IPS DF 19.7 (cell line): Measurements from ENCODE around the gene MAK.
"Not testable (repeated sequence)": the region's sequence is repeated elsewhere in the genome, so short reads cannot be mapped to it uniquely, and the experiment has no call there.

Source experiments
- DNase-seq: peaks from one replicate; pipeline ENCODE4 v3.0.0-alpha.2; 2013; ENCODE audit warnings: low read depth, low spot score

MAK gene

DNA sequence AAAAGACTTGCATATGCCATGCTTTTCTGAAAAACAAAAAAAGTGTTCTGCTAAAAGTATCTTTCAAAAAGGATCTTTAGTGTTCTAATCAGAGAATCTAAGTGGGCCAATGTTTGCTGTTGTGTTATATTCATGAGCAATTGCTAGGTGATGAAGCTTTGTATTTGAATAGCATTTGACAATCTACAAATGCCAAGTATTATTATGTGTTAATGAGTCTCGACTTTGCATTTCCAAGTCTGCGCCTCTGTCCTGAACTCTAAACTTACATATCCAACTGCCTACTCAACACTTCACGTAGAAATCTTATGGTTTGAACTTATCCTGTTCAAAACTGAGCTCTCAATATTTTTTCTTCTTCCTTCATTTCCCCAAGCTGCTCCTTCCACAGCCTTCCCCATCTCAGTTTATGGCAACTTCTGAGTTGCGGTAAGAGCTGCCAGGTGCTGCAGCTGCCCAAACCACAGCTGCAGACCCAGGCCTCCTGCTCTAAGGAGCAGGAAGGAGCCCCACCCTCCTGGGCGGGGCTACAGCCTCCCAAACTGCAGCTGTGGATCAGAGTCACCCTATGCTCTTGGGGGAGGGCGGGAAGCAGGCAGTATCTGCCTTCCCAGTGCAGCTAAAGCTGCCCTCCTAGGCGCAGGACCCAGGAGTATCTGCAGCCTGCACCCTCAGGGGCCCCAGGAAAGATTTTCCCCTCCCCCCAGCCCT is 16.7 kb upstream of the MAK start:
- DNase-seq: no peak

DNA sequence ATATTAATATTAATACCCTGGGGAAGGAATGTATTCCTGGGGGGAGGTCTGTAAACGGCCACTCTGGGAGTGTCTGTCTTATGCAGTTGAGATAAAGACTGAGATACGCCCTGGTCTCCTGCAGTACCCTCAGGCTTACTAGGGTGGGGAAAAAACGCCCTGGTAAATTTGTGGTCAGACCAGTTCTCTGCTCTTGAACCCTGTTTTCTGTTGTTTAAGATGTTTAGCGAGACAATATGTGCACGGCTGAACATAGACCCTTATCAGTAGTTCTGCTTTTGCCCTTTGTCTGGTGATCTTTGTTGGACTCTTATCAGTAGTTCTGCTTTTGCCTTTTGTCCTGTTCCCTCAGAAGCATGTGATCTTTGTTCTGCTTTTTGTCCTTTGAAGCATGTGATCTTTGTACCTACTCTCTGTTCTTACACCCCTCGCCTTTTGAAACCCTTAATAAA is 15.5 kb upstream of the MAK start:
- DNase-seq: not testable (repeated sequence)

DNA sequence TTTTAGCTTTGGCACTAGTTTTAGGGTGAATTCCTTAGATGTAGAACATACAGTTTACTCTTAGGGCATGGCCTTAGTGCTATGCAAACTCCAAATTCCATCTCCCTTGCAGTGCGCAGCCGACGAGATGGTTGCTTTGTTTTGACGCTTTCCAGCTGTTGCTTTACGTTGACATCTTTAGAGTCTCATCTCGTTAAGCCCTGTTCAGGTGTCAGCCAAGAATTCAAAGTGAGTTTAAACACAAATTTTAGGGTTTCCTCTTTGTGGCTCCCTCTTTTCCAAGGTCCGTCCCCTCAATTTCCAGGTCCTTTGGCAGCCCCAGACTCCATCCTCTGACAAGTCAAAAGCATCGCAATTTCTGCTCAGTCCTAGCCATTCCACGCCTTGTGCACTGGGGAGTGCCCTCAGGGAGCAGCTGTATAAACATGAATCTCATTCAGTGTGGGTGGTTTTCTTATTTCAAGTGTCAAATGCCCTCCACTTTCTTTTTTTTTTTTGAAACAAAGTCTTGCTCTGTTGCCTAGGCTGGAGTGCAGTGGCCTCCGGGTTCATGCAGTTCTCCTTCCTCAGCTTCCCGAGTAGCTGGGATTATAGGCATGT is 14.1 kb upstream of the MAK start:
- no peak for DNase-seq

DNA sequence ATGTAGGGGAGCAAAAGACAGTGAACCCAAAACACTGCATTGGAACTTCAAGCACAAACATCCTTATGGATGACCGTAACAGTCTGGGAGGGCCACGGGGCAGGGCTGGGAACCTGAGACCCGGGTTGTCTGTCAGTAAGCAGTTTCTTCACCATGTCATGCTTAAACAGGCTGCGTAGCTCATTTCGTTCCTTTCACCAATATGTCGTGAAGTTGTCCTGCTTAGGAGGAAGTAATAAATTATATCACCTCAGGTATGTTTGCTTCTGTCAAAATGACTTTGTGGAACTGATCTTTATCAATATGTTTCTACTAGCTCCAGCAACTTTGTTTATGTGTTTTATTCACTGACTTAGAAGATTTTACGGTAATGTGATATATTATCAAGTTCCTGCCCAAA is 12.4 kb upstream of the MAK start:
- DNase-seq: no peak

DNA sequence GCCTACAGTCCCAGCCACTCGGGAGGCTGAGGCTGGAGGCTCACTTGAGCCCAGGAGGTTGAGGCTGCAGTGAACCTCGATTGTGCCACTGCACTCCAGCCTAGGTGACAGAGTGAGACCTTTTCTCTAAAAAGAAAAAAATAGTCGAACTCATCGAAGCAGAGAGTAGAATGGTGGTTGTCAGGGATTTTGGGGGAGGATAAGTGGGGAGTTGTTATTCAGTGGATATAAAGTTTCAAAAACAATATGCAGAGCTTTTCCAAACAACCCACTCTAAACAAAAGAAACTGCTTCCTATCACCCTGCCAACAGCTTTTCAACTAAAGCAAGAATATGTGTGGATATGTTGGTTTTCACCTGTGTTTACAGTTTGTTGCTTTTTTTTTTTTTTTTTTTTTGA is 11.6 kb upstream of the MAK start:
- no peak for DNase-seq

DNA sequence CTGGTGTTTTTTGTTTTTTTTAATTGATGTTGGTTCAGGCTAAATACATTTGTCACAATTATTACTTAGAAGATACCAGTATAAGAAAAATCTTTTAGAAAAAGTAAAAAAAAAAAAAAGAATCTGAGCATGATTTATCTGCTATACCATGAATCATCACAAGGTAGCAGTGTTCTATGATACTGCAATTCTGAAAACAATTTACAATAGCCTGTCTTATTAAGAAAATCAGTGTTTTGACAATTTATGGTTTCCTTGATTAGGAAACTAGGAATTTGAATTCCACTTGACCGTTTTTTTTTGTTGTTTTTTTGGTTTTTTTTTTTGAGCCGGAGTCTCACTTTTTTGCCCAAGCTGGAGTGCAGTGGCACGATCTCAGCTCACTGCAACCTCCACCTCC is 9.3 kb upstream of the MAK start:
- no peak for DNase-seq

DNA sequence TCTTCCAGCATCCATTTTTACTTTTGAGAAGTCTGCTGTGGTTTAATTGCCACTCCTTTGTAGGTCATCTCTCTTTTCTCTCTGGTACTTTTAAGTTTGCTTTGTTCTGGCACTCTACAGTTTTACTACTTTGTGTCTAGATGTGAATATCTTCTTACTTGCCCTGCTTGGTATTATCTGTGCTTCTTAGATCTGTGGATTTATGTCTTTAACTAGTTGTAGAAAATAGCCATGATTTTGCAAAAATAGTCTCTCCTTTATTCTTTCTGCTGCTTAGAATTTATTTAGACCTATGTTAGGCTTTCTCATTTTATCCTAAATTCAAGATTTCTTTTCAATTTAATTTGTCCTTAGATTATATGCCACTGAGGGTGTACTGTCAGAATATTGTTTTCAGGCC is 5.2 kb upstream of the MAK start:
- no peak for DNase-seq

DNA sequence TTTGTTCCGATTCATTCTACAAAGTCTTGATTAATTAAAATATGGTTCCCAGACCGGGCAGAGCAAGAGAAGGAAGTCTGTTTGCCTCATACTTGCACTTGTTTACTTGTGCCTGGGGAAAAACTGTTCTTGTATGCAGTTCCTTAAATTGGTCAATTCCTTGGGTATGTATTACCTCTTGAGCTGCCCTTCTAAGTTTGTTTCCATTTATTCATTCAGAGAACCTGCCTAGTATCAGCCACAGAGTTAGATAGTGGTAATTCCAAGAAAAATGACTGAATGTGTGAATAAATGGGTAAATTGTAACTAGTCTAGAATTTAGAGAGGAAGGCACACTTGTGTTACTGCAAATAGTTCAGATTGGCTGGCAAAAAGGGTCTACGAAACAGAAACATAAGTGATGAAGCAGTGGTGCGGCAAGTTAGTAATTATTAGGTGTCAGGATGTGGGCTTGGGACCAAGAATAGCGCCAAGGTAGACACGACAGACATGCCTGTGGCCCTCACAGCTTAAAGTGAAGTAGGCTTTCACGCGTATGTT is 525 bp upstream of the MAK start:
- DNase-seq: no peak

DNA sequence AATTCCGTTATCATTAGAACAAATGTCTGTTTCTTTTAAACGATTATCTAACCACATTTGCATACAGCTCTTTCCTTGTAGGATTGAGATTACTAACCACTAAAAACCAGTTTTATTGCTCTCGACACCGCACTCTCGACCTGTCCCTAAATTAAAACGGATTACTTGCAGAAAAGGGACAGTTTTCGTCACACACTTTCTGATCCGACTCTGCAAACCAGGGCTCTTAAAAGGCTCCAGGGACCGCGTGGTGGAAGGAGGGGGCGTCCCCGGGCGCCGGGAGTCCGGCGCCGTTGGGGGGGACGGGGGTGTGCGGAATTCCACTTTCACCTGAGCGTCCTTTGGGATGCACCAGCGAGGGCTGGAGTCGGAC is 731 bp downstream of the MAK start:
- DNase-seq: no peak

DNA sequence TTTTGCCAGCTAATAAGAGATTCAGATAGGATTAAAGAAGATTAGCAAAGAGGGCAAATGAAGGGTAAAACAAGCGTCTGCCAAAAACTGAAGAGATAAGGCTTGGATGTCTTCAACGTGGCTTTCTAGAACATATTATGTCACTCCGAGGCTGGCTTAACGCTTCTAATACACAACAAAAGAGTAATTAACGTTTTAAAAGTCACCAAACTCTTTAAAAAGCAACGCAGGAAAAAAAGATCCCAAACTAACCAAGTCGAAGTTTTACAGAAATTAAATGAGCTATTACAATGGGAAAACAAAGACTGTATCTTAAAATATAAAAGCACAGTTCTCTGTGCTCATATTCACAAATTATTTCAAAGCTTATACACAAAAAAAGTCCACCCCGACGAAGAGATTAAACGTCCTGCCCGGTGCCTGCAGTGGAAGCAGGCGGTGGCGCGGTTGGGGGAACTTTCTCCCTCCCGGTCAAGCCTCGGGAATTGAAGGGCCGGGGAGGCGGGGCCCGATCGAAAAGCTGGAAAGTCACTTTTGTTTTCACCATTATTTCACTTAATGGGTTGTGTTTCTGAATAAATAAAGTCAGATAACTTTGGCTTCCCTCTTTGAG is 1.2 kb downstream of the MAK start:
- no peak for DNase-seq

DNA sequence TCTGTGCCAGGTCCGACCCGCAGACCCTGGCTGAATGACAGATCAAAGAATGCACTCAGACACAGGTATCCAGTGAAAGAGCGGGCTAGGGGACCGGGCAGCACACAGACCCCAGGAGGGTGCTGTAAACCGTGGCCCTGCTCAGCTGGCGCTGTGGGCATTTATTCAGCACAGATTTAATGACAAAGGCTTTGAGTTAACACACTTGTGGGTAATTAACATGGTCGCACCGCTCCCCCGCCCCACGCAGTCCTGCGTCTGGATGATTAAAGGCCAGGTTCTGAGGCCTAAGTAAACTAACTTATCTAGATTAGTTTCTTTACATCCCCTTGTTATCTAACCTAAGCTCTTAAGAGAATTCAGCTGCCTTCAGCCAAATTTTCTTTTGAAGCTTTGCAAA is 3.5 kb downstream of the MAK start:
- no peak for DNase-seq

DNA sequence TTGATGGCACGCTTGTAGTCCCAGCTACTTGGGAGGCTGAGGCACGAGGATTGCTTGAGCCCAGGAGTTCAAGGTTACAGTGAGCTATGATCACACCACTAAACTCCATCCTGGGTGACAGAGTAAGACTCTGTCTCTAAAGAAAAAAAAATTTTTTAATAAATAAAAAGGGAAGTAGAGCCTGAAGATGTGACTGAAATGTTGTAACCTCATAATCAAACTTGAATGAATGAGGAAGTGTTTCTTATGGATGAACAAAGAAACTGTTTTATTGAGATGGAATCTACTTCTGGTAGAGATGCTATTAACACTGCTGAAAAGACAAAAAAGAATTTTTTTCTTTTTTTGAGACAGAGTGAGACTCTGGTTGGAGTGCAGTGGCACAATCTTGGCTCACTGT is 6.7 kb downstream of the MAK start:
- DNase-seq: no peak

DNA sequence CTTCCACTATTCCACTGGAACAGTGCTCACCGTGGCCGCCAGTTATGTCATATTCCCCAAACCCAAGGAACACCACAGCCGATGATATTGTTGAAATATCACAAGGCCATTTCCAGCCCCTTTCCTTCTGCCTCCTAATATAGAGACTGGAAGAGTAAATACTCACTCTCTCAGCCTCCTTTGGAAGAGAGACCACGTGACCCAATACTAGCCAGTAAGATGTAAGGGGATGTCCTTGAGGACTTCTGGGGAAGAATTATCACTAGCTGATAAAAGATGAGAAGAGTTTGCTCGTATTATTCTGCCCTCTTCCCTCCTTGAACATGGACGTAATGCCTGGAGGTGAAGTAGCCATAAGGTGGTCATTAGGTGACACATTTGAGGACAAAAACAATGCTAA is 13.5 kb downstream of the MAK start:
- no peak for DNase-seq

DNA sequence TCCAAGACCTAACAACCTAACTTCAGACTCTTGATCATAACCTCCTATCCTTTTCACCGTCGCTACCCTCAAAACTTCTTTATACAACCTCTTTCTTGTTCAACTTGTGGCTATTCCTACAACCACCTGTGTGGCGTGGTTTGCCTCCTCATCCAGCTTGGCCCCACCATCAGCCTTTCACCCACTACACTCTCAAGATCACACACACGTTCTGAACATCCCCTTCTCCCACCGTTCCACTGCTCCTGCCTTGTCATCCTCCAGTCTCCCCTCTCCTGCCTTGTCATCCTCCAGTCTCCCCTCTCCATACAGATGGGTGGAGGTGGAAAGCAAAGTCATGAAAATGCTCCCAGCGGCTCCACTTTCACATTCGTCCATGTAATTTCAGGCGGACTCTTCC is 14.0 kb downstream of the MAK start:
- no peak for DNase-seq

DNA sequence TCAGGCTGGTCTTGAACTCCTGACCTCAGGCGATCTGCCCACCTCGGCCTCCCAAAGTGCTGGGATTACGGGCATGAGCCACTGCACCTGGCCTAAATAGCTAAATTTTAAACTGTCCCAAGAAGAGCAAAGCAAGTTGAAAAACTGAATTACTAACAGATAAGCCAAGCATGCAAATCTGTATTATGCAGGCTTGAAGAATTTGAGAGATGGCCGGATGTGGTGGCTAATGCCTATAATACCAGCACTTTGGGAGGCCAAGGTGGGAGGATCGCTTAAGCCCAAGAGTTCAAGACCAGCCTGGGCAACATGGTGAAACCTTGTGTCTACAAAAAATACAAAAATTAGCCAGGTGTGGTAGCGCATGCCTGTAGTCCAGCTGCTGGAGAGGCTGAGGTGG is 24.2 kb downstream of the MAK start:
- not testable (repeated sequence) for DNase-seq

DNA sequence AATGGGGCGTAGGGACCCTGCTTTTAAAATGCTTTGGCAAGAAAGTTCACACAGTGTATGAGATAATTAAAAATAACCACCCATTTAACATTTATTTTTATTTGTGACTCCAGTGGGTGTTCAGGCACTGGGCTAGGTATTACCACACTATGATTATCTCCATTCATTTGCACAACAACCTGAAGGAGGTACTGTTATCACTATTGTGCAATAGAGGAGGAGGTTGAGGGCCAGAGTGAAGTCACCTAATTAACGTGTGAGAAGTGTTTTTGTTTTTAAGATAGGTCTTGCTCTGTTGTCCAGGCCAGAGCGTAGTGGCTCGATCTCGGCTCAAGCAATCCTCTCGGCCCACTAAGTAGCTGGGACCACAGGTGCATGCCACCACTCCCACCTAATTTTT is 29.2 kb downstream of the MAK start:
- no peak for DNase-seq

DNA sequence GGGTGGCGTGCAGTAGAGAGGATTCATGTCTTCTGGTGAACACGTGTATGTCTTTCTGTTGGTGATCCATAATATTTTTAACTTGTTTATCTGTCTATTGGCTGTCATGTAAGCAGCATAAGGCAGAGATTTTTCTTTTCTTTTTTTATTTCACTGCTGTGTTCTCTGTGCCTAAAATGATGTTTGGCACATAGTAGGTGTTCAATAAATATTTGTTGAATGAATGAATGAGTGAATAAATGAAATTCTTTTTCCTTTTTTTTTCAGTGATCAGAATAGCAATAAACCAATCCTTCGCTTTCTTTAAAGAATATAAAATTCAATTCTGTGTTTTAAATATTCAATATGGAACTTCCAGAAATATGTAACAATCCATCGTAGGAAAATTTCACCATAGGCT is 30.0 kb downstream of the MAK start:
- no peak for DNase-seq

DNA sequence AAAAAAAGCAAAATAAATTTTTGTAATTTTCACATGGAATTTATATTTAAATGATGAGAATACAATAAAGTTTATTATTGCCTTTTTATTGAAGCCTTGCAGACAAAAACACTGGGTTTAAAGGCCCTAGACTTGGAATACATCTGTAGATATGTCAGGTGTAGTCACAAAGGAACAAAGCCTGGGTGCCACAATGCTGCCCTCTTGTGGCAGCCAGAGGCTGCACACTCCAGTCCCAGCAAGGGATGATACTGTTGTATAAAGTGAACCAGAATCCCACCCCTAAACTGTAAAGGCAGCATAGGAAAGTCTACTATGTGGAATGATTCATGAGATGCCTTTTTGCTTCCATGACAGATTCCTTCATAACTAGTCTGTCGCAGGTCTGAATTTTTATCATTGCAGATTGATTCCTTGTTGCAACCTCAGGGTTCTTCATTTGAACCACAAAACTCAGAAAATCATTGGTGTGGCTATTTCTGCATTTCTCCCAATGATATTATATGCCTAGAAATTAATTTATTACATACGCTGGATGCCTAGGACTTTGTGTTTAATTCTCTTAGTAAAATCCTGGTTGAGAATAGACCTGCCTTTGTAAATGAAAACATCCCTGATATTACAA is 37.0 kb downstream of the MAK start:
- DNase-seq: peak; percentile 12

DNA sequence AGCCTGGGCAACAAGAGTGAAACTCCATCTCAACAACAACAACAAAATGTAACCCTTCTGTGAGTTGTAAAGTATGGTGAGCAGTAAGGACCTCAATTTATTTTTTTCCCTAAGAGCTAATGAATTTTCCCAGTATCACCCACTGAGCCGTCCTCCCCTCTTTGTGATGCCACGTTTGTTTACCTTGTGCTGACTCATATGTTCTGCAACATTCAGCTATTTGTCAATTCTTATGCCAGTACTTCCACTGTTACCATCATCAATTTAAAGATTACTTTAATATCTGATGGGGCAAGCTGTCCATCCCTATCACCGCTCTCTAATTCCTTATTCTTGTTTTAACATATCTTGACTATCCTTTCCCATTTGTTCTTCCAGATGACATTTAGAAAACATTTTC is 37.5 kb downstream of the MAK start:
- DNase-seq: no peak

DNA sequence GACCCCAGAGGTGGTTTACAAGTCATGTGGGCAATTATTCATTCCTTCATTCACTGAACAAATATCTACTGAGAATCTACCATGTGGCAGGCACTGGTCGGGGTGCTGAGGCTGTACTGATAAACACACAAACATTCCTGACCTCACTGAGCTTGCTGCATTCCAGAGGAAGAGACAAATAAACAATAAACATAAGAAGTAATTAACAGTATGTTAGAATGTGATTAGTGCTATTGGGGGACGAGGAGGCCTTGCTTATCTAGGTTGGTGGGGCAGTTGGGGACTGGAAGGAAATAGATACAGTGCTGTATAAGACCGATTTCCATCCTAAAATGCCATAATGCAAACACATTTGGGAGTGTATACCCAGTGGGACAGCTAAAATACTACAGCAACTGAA is 44.1 kb downstream of the MAK start:
- no peak for DNase-seq

DNA sequence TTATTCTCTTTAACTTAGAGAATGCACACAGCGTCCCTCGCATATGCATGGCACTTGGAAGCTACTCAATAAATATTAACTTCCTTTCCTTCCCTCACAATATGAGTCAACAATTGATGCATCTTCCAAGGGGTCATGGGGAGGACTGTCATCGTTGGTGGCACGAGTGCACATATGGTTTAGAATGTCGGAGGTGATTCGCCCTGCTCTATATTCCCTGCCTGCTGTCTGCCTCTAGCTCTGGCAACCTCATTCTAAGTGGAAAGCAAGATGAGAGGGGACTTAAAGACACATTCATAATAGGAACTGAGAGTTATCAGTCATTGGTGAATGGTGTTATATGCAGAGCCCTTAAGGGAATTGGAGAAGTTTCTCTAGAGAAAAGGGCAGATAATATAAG is 44.6 kb downstream of the MAK start:
- no peak for DNase-seq

DNA sequence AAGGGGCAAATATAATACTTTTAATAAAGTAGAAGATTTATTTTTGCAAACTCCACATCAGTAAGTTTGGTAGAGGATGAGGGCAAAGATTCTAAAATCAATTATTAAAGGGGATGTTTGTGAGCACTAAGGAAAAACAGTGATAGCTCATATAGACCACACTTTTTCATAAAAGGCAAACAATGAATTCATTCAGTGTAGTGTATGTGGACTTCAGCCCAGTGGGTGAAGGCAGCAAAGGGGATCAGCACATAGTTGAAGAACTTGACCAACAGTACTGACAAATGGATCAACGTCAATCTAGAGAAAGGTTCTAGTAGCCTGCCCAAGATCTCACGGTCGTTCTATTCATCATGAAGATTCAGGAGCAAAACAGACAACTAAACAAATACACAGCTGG is 45.3 kb downstream of the MAK start:
- no peak for DNase-seq

DNA sequence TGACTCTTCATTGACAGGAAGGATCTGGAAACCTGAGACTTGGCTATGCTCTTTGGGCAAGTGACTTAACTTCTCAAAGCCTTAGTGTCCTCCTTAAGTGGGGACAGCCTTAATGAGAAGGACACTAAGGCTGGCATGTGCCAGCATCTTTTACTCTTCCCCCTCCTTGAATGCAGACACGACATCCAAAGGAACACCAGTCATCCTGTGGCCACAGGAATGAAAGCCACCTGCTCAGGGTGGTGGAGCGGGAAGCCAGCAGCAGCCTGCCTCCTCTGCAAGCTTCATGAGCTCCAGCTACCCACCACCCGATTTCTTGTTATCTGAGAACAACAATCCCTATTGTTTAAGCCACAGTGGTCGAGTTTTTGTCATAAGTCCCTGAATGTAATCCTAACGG is 46.2 kb downstream of the MAK start:
- no peak for DNase-seq
